K562 (cell line): ENCODE measurements around the gene PRKAG2. TPM values are rescaled to one million over a fixed set of nuclear protein-coding genes. Genes with fewer than 3 reads are reported as not detected.

Source experiments
- ATAC-seq: fragments of 200-7000 bp; cut with Tn5 transposase; 3 replicates; pipeline ENCODE4 v1.9.1; 2020; ENCODE audit warnings: moderate library complexity
- BruUV-seq: library from RNA; stranded (reverse); fragments of 400-500 nt; replicated peaks from 2 replicates; lab custom pipeline; 2021; lab: Mats Ljungman, UMichigan
- CTCF ChIA-PET: fragments of 300-600 bp; formaldehyde crosslinking; extraction: SDS; loops from one replicate; lab custom pipeline; 2021; ENCODE audit warnings: low intra/inter-chr PET ratio; lab: Yijun Ruan, JAX
- POLR2A ChIA-PET: fragments of 300-600, 350-650 bp; sonication (Branson Sonifier 250); formaldehyde crosslinking; extraction: SDS; loops from one replicate; lab custom pipeline; 2021; ENCODE audit warnings: antibody characterized with exemption, inconsistent platforms; lab: Yijun Ruan, JAX
- DNase-seq, 4 experiments: peaks; one replicate each; pipeline versions ENCODE4 v3.0.0 to v3.0.0-alpha.2; 2011 to 2018; ENCODE audit warnings: low spot score in 3 of 4, mixed read lengths in 3 of 4; ENCODE audit errors: extremely low read depth in 1 of 4
- FAIRE-seq: peaks from 2 replicates; lab custom pipeline; 2011; peaks lifted over from hg19 to GRCh38; lab: Jason Lieb, UNC
- H2AFZ ChIP-seq: 2 replicates; pipeline ENCODE4 v1.6.0; 2011; ENCODE audit warnings: low read depth, low read length, control low read depth, inconsistent platforms
- H3K27ac ChIP-seq: fragments of 200-600 bp; 3 replicates; pipeline ENCODE4 v1.8.0; 2011; ENCODE audit warnings: low read depth, mild to moderate bottlenecking, control low read depth, inconsistent platforms, low read length, moderate library complexity, mixed read lengths; ENCODE audit errors: extremely low read depth
- H3K27me3 ChIP-seq, 2 experiments: fragments of 300-600 bp in 1 of 2; 2 replicates in 1 of 2; 3 replicates in 1 of 2; pipeline versions ENCODE4 v1.6.0 to v1.8.0; 2011; ENCODE audit warnings: inconsistent platforms in 2 of 2, low read length in 2 of 2, mild to moderate bottlenecking in 1 of 2, mixed read lengths in 1 of 2, moderate library complexity in 1 of 2; ENCODE audit not compliant: control insufficient read depth in 2 of 2, insufficient read depth in 2 of 2
- H3K36me3 ChIP-seq: fragments of 300-600 bp; 3 replicates; pipeline ENCODE4 v1.8.0; 2011; ENCODE audit warnings: mild to moderate bottlenecking, low read length, inconsistent platforms; ENCODE audit not compliant: control insufficient read depth, insufficient read depth
- H3K4me1 ChIP-seq, 2 experiments: fragments of 200-600 bp in 1 of 2; replicated peaks in 1 of 2; 2 replicates in 1 of 2; 3 replicates in 1 of 2; pipeline versions ENCODE4 v1.5.1 to v1.8.0; 2011; ENCODE audit warnings: inconsistent platforms in 2 of 2, low read length in 2 of 2, mild to moderate bottlenecking in 1 of 2, mixed read lengths in 1 of 2, moderate library complexity in 1 of 2; ENCODE audit not compliant: control insufficient read depth in 2 of 2, insufficient read depth in 2 of 2
- H3K4me2 ChIP-seq: 2 replicates; pipeline ENCODE4 v1.6.1; 2011; ENCODE audit warnings: low read length, control low read depth, inconsistent platforms, mixed read lengths; ENCODE audit not compliant: insufficient read depth
- H3K4me3 ChIP-seq: fragments of 200-600 bp; sonication (generic), shearing (Covaris generic); 2 replicates; pipeline ENCODE4 v1.5.1; 2016; ENCODE audit warnings: control low read depth, inconsistent platforms
- H3K79me2 ChIP-seq: fragments of 200-600 bp; 3 replicates; pipeline ENCODE4 v1.8.0; 2011; ENCODE audit warnings: low read length, inconsistent platforms; ENCODE audit not compliant: control insufficient read depth, insufficient read depth
- H3K9ac ChIP-seq, 2 experiments: 2 replicates each; pipeline versions ENCODE4 v1.6.0 to v1.6.1; 2011; ENCODE audit warnings: low read depth in 2 of 2, low read length in 2 of 2, control low read depth in 1 of 2, inconsistent platforms in 1 of 2, mild to moderate bottlenecking in 1 of 2, mixed read lengths in 1 of 2; ENCODE audit not compliant: insufficient read depth in 1 of 2
- H3K9me1 ChIP-seq: one replicate; pipeline ENCODE4 v1.6.0; 2011; ENCODE audit warnings: inconsistent platforms, mild to moderate bottlenecking, low read length, moderate library complexity; ENCODE audit not compliant: control insufficient read depth, insufficient read depth
- H3K9me3 ChIP-seq: replicated peaks from 2 replicates; pipeline ENCODE4 v1.5.1; 2011; ENCODE audit warnings: low read depth, low read length, inconsistent platforms; ENCODE audit not compliant: control insufficient read depth, insufficient read depth
- H4K20me1 ChIP-seq: replicated peaks from 2 replicates; pipeline ENCODE4 v1.6.1; 2011; ENCODE audit warnings: low read length, inconsistent platforms, mixed read lengths; ENCODE audit not compliant: control insufficient read depth, insufficient read depth
- CBX8 ChIP-seq: fragments of 200-600 bp; sonication (generic); IDR thresholded peaks from 2 replicates; pipeline ENCODE4 v1.6.1; 2012; ENCODE audit warnings: borderline replicate concordance, mixed run types, low read depth, mild to moderate bottlenecking, moderate library complexity, mixed read lengths, low read length, control low read depth, inconsistent platforms; ENCODE audit not compliant: poor library complexity, severe bottlenecking; ENCODE audit errors: extremely low read depth
- ILK ChIP-seq: fragments of 450-650 bp; IDR thresholded peaks from 2 replicates; pipeline ENCODE4 v1.6.1; 2016; ENCODE audit warnings: missing genetic modification characterization, low read depth, mild to moderate bottlenecking, missing compliant biosample characterization, moderate library complexity, borderline replicate concordance
- USF1 ChIP-seq: sonication (generic); formaldehyde crosslinking; IDR thresholded peaks from 2 replicates; pipeline ENCODE4 v1.9.0; 2022; ENCODE audit warnings: mild to moderate bottlenecking, missing genetic modification reagents
- ZNF431 ChIP-seq: sonication (generic); formaldehyde crosslinking; IDR thresholded peaks from 2 replicates; pipeline ENCODE4 v1.8.0; 2022; ENCODE audit warnings: mild to moderate bottlenecking, missing genetic modification reagents
- WGBS: fragments of 100-300 bp; shearing (Covaris generic); methylation state at CpG from one replicate; pipeline ENCODE4 v1.1.6; 2016; ENCODE audit warnings: low coverage, mixed read lengths; ENCODE audit not compliant: insufficient coverage; ENCODE audit errors: missing lambda C conversion rate; 5-methylcytosine and 5-hydroxymethylcytosine counted together
- in situ Hi-C: fragments of 300-500 bp; cut with MboI; formaldehyde crosslinking; loops from 4 replicates; pipeline ENCODE4 v1.15.0; 2018; ENCODE audit warnings: inconsistent platforms, mixed read lengths
- intact Hi-C: fragments of 100-400 bp; cut with micrococcal nuclease; formaldehyde crosslinking; loops from 2 replicates; pipeline ENCODE4 v1.14.2; 2022
- polyA plus RNA-seq, 8 experiments: library from polyadenylated mRNA; depleted of rRNA in 4 of 8; stranded (reverse) in 5 of 8; unstranded in 3 of 8; fragments of >200 nt; fragmentation: Nextera tagmentation in 2 of 8; fragmentation: Illumina TruSeq in 1 of 8; extraction: Ambion mirVana in 2 of 8; extraction: Trizol in 1 of 8; gene quantifications; 2 replicates each; pipeline versions ENCODE4 v1.2.1 to v1.2.3, GENCODE V29; 2011 to 2014; ENCODE audit warnings: inconsistent platforms in 1 of 8, missing spikeins in 1 of 8
- total RNA-seq, 7 experiments: library from RNA; depleted of rRNA in 6 of 7; stranded (reverse); fragments of >200 nt in 6 of 7; fragmentation: Illumina TruSeq in 2 of 7; extraction: Trizol in 2 of 7; gene quantifications; 2 replicates each; pipeline versions ENCODE4 v1.2.1 to v1.2.3, GENCODE V29; 2011 to 2021; ENCODE audit warnings: low replicate concordance in 1 of 7
- TF ChIP-seq, protein P1 (sequence below): fragments of 450-650 bp; formaldehyde crosslinking; IDR thresholded peaks from 2 replicates; pipeline ENCODE4 v1.4.0; 2022; ENCODE audit warnings: mild to moderate bottlenecking, moderate library complexity
- TF ChIP-seq, protein P2 (sequence below), 2 experiments: IDR thresholded peaks; 2 replicates each; pipeline ENCODE4 v1.6.1; 2011; ENCODE audit warnings: borderline replicate concordance in 1 of 2, control low read depth in 1 of 2, low read depth in 1 of 2, low read length in 1 of 2, mild to moderate bottlenecking in 1 of 2, mixed read lengths in 1 of 2, moderate library complexity in 1 of 2; ENCODE audit not compliant: insufficient read depth in 1 of 2, insufficient read length in 1 of 2, poor library complexity in 1 of 2, severe bottlenecking in 1 of 2; ENCODE audit errors: extremely low read depth in 1 of 2

The PRKAG2 gene
- total and polyA plus RNA-seq, 9 of the 15 experiments (the other 6 are each of a cell fraction or from before 2014, with no cell fraction given): 0.99 to 5.6 (median 3.3) TPM

DNA sequence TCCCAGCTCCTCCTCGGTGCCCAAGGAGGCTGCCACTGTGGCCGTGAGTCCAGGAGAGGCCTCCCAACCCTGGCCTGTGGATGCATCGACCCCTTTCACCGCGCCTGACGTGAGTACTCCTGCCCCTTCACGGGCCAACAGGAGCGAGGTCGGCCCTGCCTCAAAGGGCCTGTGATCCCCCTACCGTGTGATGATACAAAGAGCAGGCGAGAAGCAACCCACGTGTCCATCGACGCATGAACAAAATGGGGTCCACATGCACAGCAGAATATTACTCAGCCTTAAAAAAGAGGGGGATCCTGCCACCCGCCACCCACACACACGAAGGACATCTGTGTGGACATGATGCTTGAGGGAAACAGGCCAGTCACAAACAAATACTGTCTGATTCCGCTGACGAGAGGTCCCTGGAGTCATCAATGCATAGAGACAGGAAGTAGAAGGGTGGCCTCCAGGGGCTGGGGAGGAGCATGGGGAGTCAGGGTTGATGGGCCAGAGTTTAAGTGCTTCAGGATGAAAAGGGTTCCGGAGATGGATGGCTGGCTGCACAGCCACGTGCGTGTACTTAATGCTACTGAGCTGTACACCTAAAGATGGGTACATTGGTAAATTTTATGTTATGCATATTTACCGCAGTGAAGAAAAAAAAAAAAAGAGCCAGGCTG is 151.9 kb downstream of the PRKAG2 start:
- CTCF ChIA-PET: no interaction called here
- BruUV-seq: no TSS peak
- FAIRE-seq (no peak), DNase-seq (no peak), ATAC-seq (no peak)
- Histone ChIP-seq H3K9me1 (peaks cover 3% of the 10 kb centered on the region), H3K79me2 (no peaks in the 10 kb centered on the region), H3K4me2 (no peak overlapping the region), H3K4me3 (no peak overlapping the region), H3K9ac (no peak overlapping the region), H3K27me3 (peaks cover 58 to 91% of the 10 kb centered on the region in 2 experiments), H2AFZ (no peak overlapping the region), H3K4me1 (peaks cover 0 to 23% of the 10 kb centered on the region in 2 experiments; a peak in 2 of 5 replicates), H4K20me1 (peaks cover 5% of the 10 kb centered on the region; the same call in 1 of the 2 replicates), H3K36me3 (no peaks in the 10 kb centered on the region), H3K27ac (no peak overlapping the region), H3K9me3 (no peaks in the 10 kb centered on the region)
- 4% methylated on average over 22 of the region's 22 CpGs for WGBS
- TF ChIP-seq USF1 (CRISPR knock-in tag) (peak; percentile 30; the same call in 1 of the 2 replicates), ILK (no peak), CBX8 (no peak), ZNF431 (no peak)
- TF ChIP-seq, protein P1, sequence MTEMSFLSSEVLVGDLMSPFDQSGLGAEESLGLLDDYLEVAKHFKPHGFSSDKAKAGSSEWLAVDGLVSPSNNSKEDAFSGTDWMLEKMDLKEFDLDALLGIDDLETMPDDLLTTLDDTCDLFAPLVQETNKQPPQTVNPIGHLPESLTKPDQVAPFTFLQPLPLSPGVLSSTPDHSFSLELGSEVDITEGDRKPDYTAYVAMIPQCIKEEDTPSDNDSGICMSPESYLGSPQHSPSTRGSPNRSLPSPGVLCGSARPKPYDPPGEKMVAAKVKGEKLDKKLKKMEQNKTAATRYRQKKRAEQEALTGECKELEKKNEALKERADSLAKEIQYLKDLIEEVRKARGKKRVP: no peak
- TF ChIP-seq, protein P2, sequence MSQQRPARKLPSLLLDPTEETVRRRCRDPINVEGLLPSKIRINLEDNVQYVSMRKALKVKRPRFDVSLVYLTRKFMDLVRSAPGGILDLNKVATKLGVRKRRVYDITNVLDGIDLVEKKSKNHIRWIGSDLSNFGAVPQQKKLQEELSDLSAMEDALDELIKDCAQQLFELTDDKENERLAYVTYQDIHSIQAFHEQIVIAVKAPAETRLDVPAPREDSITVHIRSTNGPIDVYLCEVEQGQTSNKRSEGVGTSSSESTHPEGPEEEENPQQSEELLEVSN (IDR thresholded peaks at IDR 0.05; ENCODE audit: borderline replicate concordance in 1 of 2, extremely low read depth in 1 of 2, insufficient read depth in 1 of 2, insufficient read length in 1 of 2, low read depth in 1 of 2, low read length in 1 of 2, poor library complexity in 1 of 2, severe bottlenecking in 1 of 2): peak in 1 of 2 experiments; percentile 22
- in situ Hi-C loops: no loop called here
- intact Hi-C loops: no loop called here
- POLR2A ChIA-PET: interaction anchor here (0.6 kb wide), 2 partner anchors 332 to 862 kb away, joined by 4 read pairs; no protein-coding TSS in a partner anchor
